Measurements from ENCODE around the gene LSAMP.

LSAMP gene

DNA sequence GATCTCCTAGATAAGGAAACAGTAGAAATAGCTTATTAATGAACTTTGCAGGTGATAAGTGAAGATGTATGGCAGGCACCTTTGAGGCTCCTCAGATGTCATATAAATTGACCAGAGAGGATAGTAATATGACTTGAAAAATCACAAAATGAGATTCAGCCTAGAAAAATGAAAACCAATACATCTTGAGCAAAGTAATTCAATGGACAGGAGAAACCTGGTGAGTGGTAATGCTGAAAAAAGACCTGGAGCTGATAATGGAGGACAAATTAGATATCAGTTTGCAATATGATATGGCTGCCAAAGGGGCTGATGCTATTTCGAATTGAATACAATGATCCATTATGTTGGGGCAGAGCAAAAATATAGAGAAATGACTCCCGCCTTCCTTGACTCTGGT is 103.9 kb downstream of the LSAMP start:
- H4K20me1 ChIP-seq (ENCODE audit: insufficient read depth, low read length): no peaks in the 10 kb centered on the region
- no peak overlapping the region for H2AFZ ChIP-seq (ENCODE audit: low read depth, low read length)
- no peaks in the 10 kb centered on the region for H3K36me3 ChIP-seq (replicated peaks; ENCODE audit: low read depth, low read length)
- H3K9me3 ChIP-seq (ENCODE audit: insufficient read depth, low read length): no peaks in the 10 kb centered on the region
- H3K27me3 ChIP-seq (ENCODE audit: low read depth, low read length): no peaks in the 10 kb centered on the region
- no peaks in the 10 kb centered on the region for H3K79me2 ChIP-seq (ENCODE audit: low read length)
- H3K4me2 ChIP-seq (ENCODE audit: low read length): no peak overlapping the region
- H3K4me3 ChIP-seq (ENCODE audit: low read length): no peak overlapping the region
- no peak overlapping the region for H3K27ac ChIP-seq (ENCODE audit: low read length)
- no peak for TF ChIP-seq EZH2phosphoT487 (IDR thresholded peaks at IDR 0.05; ENCODE audit: low read depth)
- no peak for TF ChIP-seq CTCF (IDR thresholded peaks at IDR 0.05; ENCODE audit: low read depth, low read length)
- H3K9ac ChIP-seq (ENCODE audit: low read length): no peak overlapping the region
- no peaks in the 10 kb centered on the region for H3K4me1 ChIP-seq (ENCODE audit: low read length)

- Histone ChIP-seq H4K20me1 (ENCODE audit: insufficient read depth, low read length) (no peaks in the 10 kb centered on the region), H3K36me3 (replicated peaks; ENCODE audit: low read depth, low read length) (no peaks in the 10 kb centered on the region), H3K9ac (ENCODE audit: low read length) (no peak overlapping the region), H3K9me3 (ENCODE audit: insufficient read depth, low read length) (no peaks in the 10 kb centered on the region), H3K79me2 (ENCODE audit: low read length) (no peaks in the 10 kb centered on the region), H3K4me3 (ENCODE audit: low read length) (no peak overlapping the region), H3K27me3 (ENCODE audit: low read depth, low read length) (no peaks in the 10 kb centered on the region), H2AFZ (ENCODE audit: low read depth, low read length) (no peak overlapping the region), H3K27ac (ENCODE audit: low read length) (no peak overlapping the region), H3K4me1 (ENCODE audit: low read length) (no peaks in the 10 kb centered on the region), H3K4me2 (ENCODE audit: low read length) (no peak overlapping the region)
- TF ChIP-seq EZH2phosphoT487 (IDR thresholded peaks at IDR 0.05; ENCODE audit: low read depth) (no peak), CTCF (IDR thresholded peaks at IDR 0.05; ENCODE audit: low read depth, low read length) (no peak)
Measured at GRCh38 chr3:116340680-116341216, 104.5 kb downstream of the LSAMP start.

DNA sequence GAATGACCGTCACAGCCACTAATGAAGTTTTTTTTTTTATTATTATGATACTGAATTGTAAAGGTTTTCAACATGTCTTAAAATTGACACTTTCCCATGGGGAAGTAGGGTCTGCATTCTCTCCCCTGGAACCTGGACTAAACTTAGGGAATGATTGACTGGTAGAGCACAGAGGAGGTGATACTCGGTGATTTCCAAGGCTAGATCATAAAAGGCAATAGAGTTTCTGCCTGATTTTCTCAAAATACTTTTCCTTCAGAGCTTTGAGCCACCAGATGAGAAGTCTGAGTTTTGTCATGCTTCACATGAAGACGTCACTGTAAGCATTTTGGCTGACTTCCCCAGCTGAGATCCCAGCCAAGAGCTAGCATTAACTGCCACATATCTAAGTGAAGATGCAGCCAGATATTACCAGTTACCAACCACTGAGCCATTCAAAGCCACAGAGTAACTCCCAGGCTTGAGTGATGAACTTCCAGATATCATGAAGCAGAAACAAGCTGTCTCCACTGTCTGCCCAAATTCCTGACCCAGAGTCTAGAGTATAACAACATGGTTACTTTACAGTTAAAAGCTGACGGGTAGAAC is 105.8 kb downstream of the LSAMP start:
- H3K4me3 ChIP-seq (ENCODE audit: low read length): no peak overlapping the region

GRCh38 chr3:116338713-116339112 is 106.6 kb downstream of the LSAMP start:
- Histone ChIP-seq H2AFZ (ENCODE audit: low read depth, low read length) (no peak overlapping the region), H3K36me3 (replicated peaks; ENCODE audit: low read depth, low read length) (no peaks in the 10 kb centered on the region), H3K9me3 (ENCODE audit: insufficient read depth, low read length) (no peaks in the 10 kb centered on the region), H3K4me2 (ENCODE audit: low read length) (no peak overlapping the region), H3K79me2 (ENCODE audit: low read length) (no peaks in the 10 kb centered on the region), H3K27ac (ENCODE audit: low read length) (no peak overlapping the region), H4K20me1 (ENCODE audit: insufficient read depth, low read length) (no peaks in the 10 kb centered on the region), H3K27me3 (ENCODE audit: low read depth, low read length) (no peaks in the 10 kb centered on the region), H3K4me3 (ENCODE audit: low read length) (no peak overlapping the region), H3K4me1 (ENCODE audit: low read length) (no peaks in the 10 kb centered on the region), H3K9ac (ENCODE audit: low read length) (no peak overlapping the region)
- TF ChIP-seq CTCF (IDR thresholded peaks at IDR 0.05; ENCODE audit: low read depth, low read length): no peak
- no peak for TF ChIP-seq EZH2phosphoT487 (IDR thresholded peaks at IDR 0.05; ENCODE audit: low read depth)

More for the DNA sequence above, 105.8 kb downstream of the LSAMP start:
- Histone ChIP-seq H3K27ac (ENCODE audit: low read length) (no peak overlapping the region), H3K9me3 (ENCODE audit: insufficient read depth, low read length) (no peaks in the 10 kb centered on the region), H3K9ac (ENCODE audit: low read length) (no peak overlapping the region), H2AFZ (ENCODE audit: low read depth, low read length) (no peak overlapping the region), H3K36me3 (replicated peaks; ENCODE audit: low read depth, low read length) (no peaks in the 10 kb centered on the region), H3K79me2 (ENCODE audit: low read length) (no peaks in the 10 kb centered on the region), H3K4me2 (ENCODE audit: low read length) (no peak overlapping the region), H3K4me1 (ENCODE audit: low read length) (no peaks in the 10 kb centered on the region), H3K27me3 (ENCODE audit: low read depth, low read length) (no peaks in the 10 kb centered on the region), H4K20me1 (ENCODE audit: insufficient read depth, low read length) (no peaks in the 10 kb centered on the region)
- TF ChIP-seq CTCF (IDR thresholded peaks at IDR 0.05; ENCODE audit: low read depth, low read length): no peak
- TF ChIP-seq EZH2phosphoT487 (IDR thresholded peaks at IDR 0.05; ENCODE audit: low read depth): no peak
